ENCODE data around the gene MAN1B1.
A peak's percentile ranks its signal among the peaks of the same experiment; 100 is the strongest.
"Not testable (repeated sequence)": the region's sequence is repeated elsewhere in the genome, so short reads cannot be mapped to it uniquely, and the experiment has no call there.

The MAN1B1 gene

DNA sequence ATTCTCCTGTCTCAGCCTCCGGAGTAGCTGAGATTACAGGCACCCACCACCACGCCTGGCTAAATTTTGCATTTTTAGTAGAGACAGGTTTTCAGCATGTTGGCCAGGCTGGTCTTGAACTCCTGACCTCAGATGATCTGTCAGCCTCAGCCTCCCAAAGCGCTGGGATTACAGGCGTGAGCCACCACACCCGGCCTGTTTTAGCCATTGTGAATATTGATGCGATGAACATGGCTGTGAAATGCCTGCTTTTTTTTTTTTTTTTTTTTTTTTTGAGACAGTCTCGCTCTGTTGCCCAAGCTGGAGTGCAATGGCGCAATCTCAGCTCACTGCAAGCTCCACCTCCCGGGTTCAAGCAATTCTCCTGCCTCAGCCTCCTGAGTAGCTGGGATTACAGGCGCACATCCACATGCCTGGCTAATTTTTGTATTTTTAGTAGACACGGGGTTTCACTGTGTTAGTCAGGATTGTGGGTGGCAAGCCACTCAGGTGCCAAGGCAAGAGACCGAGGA is 31.4 kb downstream of the MAN1B1 start:
- not testable (repeated sequence) for DNase-seq, H3K9me3 Mint-ChIP-seq, H3K27me3 Mint-ChIP-seq, H3K27ac Mint-ChIP-seq, ATAC-seq, H3K4me3 Mint-ChIP-seq
- H3K4me1 Mint-ChIP-seq = peaks cover 27% of the 10 kb centered on the region

DNA sequence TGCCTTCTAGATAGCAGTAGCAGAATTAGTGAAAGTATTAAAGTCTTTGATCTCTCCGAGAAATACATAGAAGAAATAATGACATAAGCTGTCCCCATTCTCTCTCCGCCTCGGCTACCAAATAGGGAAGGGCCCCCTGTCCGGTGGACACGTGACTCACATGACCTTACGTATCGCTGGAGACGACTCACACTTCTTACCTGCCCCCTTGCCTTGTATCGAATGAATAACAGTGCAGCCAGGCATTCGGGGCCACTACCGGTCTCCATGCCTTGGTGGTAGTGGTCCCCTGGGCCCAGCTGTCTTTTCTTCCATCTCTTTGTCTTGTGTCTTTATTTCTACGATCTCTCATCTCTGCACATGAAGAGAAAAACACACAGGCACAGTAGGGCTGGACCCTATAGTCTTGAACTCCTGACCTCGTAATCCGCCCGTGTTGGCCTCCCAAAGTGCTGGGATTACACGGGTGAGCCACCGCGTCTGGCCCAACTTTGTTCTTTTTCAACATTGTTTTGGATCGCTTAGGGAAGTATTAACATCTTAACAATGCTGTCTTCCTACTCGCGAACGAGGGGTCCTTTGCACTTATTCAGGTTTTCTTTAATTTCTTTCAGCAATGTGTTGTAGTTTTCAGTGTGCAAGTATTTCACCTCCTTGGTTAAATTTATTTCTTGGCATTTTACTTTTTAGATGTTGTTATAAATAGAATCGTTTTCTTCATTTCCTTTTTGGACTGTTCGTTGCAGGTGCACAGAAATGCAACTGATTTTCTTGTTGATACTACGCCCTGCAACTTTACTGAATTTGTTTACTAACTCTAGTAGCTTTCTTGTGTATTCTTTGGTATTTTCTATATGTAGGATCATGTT is 35.4 kb downstream of the MAN1B1 start:
- not testable (repeated sequence) for H3K9me3 Mint-ChIP-seq, H3K27me3 Mint-ChIP-seq, DNase-seq, ATAC-seq, H3K27ac Mint-ChIP-seq
- peak overlapping the region in 1 of 2 donors; percentile 3 for H3K4me3 Mint-ChIP-seq
- H3K4me1 Mint-ChIP-seq = peaks cover 28% of the 10 kb centered on the region

DNA sequence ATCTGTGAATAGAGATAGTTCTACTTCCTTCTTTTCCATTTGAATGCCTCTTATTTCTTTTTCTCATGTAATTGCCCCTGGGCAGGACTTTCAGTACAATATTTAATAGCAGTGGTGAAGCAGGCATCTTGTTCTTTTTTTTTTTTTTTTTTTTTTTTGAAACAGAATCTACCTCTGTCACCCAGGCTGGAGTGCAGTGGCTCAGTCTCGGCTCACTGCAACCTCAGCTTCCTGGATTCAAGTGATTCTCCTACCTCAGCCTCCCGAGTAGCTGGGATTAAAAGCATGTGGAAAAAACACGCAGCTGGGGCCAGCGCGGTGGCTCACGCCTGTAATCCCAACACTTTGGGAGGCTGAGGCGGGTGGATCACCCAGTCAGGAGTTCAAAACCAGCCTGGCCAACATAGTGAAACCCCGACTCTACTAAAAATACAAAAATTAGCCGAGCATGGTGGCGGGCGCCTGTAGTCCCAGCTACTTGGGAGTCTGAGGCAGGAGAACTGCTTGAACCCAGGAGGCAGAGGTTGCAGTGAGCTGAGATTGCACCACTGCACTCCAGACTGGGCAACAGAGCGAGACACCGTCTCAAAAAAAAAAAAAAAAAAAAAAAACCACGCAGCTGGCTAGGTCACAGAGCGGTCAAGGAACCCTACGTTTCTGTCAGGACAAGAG is 36.1 kb downstream of the MAN1B1 start:
- DNase-seq, H3K27ac Mint-ChIP-seq, ATAC-seq, H3K27me3 Mint-ChIP-seq, H3K9me3 Mint-ChIP-seq, H3K4me3 Mint-ChIP-seq: not testable (repeated sequence)
- H3K4me1 Mint-ChIP-seq = peaks cover 34% of the 10 kb centered on the region

DNA sequence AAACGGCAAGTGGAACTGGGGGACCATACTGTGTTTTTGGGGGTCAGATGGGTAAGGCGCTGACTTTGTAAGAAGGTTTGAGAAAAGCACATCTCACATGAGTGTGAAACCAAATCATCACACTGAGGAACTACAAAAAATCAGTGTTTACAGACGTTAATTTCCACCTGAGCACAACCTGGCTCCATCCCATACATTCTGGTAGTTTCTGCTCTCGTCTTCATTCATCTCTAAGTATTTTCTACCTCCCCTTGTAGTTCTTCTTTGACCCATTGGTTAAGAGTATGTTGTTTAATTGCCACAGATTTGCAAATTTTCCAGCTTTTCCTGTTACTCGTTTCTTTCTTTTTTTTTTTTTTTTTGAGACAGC is 36.7 kb downstream of the MAN1B1 start:
- no peaks in the 10 kb centered on the region for H3K9me3 Mint-ChIP-seq
- no peak for DNase-seq
- H3K4me3 Mint-ChIP-seq = no peak overlapping the region
- ATAC-seq = no peak
- H3K27me3 Mint-ChIP-seq = no peaks in the 10 kb centered on the region
- H3K4me1 Mint-ChIP-seq = peaks cover 39% of the 10 kb centered on the region
- no peak overlapping the region for H3K27ac Mint-ChIP-seq

DNA sequence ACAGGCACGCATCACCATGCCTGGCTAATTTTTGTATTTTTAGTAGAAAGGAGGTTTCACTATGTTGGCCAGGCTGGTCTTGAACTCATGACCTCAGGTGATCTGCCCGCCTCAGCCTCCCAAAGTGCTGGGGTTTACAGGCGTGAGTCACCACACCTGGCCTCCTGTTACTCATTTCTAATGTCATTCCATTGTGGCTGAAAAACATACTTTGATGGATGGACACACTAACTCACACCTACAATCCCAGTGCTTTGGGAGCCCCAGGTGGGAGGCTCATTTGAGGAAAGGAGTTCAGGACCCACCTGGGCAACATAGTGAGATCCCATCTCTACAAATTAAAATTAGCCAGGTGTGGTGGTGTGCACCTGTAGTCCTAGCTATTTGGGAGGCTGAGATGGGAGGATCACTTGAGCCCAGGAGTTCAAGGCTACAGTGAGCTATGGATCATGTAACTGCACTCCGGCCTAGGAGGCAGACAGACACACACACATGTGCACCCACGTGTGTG is 37.2 kb downstream of the MAN1B1 start:
- ATAC-seq, DNase-seq, H3K9me3 Mint-ChIP-seq, H3K4me3 Mint-ChIP-seq, H3K27ac Mint-ChIP-seq, H3K27me3 Mint-ChIP-seq: not testable (repeated sequence)
- peaks cover 38% of the 10 kb centered on the region for H3K4me1 Mint-ChIP-seq

DNA sequence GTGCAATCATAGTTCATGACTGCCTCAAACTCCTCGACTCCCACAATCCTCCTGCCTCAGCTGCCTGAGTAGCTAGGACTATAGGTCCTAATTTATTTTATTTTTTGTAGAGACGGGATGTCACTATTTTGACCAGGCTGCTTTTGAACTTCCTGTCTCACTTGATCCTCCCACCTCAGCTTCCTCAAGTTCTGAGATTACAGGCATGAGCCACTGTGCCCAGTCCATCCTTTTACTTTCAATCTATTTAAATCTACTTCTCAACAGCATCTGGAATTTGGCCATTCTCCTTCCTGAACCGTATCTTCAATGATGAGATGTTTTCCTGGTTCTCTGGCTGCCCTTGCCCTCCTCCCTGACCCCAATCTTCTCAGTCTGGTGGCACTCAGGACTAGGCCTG is 40.0 kb downstream of the MAN1B1 start:
- no peak for ATAC-seq
- DNase-seq = no peak
- H3K27me3 Mint-ChIP-seq = no peaks in the 10 kb centered on the region
- H3K4me1 Mint-ChIP-seq = peaks cover 37% of the 10 kb centered on the region
- H3K4me3 Mint-ChIP-seq = peak overlapping the region; percentile 87 to 93
- H3K27ac Mint-ChIP-seq = peak overlapping the region; percentile 56 to 93
- no peaks in the 10 kb centered on the region for H3K9me3 Mint-ChIP-seq

DNA sequence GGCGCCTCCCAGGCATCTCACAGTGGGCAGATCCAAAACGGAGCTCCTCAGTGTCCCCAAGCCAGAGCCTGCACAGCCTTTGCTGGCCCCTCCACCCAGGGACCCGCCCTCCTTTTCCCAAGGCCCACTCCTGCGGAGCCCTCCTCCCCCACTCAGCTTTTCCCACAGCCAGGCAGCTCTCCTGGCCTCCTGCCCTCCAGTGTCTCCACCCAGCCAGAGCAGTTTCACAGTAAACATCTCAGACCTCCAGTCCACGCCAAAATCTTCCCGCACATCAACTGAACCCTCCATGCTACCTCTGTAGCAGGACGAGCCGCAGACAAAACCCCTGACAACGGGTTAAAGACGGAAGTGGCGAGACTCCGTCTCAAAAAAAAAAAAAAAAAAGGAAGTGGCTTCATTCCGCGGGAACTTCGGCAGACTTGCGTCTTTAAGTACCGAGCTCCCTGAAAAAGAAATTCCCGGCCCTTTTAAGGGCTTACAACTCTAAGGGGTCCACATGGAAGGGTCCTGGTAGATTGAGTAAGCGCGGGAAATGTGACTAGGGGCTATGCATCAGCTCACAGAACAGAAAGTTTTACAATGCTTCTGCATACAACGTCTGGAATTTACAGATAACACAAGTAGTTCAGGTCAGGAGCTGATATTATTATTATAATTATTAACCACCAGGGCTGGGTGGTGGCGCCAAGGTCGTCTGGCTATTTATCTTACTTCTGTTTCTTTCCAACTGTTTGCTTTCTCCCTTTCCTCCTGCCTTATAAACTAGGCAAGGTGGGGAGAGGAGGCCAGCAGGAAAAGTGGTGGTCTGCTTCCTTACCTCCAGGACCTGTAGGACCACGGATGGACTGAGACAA is 40.7 kb downstream of the MAN1B1 start:
- Mint-ChIP-seq H3K27ac (peak overlapping the region; percentile 56 to 93), H3K4me1 (peaks cover 30% of the 10 kb centered on the region), H3K27me3 (peaks cover 2% of the 10 kb centered on the region), H3K9me3 (no peaks in the 10 kb centered on the region), H3K4me3 (peak overlapping the region; percentile 93 to 95)
- DNase-seq (no peak), ATAC-seq (no peak)

DNA sequence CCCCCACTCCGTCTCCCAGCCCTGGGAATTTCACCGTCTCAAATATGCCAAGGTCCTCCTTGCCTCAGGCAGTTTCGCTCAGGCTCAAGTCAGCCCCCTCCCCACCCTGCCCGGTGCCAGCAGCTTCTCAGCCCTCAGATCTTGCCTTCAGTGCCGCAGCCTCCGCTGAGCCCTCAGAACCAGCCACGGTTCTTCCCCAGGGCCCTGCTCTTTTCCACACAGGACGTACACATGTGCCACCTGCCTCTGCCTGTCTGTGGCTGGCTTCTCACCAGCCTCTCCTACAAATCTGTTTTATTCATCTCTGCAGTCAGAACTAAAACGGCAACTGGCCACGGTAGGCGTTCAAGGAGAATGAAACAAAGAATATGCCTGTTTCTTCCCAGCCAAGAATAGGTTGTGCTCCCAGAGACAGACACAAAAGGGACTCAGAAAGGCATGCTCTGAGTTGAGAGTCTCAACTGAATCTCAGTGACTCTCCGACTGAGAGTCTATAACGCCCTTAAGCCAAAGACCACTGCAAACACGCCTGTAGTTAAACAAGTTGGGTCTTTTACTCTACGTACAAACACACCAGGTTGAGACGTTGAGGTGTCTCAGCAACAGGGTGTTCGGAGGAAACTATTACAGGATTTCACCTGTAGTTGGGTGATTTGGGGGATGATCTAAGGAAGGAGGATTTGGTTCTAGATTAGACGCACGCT is 41.5 kb downstream of the MAN1B1 start:
- peak in 1 of 2 donors; percentile 31 for DNase-seq
- H3K27me3 Mint-ChIP-seq = peaks cover 9% of the 10 kb centered on the region
- H3K9me3 Mint-ChIP-seq = no peaks in the 10 kb centered on the region
- no peak for ATAC-seq
- peaks cover 27% of the 10 kb centered on the region for H3K4me1 Mint-ChIP-seq
- peak overlapping the region; percentile 93 to 95 for H3K4me3 Mint-ChIP-seq
- peak overlapping the region; percentile 1 to 92 for H3K27ac Mint-ChIP-seq

DNA sequence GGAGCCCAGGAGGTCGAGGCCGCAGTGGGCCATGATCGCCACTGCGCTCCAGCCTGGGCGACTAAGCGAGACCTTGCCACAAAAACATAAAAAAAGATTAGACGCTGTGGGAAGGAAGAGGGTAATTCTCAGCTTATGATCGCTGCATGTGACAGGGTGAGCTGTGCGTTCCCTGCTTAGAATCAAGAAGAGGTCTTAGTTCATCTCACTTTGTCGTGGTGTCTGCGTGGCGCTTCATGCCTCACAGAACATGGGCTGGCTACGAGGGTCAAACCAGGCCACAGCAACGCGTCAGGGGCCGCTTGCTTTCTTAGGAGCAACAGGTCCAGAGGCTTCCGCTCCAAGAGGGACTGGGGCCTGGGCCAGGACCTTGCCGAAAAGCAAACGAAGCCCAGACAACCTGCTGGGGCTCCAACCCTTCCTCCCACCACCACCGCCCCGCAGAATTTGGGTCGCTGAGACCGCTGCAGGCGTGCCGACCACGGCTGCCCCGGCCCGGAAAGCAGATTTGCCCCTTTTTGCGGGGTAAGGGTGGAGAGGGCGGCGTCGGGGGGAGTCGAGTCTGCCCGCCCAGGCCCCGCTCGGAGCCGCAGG is 42.2 kb downstream of the MAN1B1 start:
- Mint-ChIP-seq H3K4me1 (peaks cover 27% of the 10 kb centered on the region), H3K9me3 (no peaks in the 10 kb centered on the region), H3K4me3 (peak overlapping the region; percentile 93 to 95), H3K27ac (peak overlapping the region; percentile 59 to 92), H3K27me3 (peaks cover 12% of the 10 kb centered on the region)
- ATAC-seq (peak; percentile 3), DNase-seq (no peak)

DNA sequence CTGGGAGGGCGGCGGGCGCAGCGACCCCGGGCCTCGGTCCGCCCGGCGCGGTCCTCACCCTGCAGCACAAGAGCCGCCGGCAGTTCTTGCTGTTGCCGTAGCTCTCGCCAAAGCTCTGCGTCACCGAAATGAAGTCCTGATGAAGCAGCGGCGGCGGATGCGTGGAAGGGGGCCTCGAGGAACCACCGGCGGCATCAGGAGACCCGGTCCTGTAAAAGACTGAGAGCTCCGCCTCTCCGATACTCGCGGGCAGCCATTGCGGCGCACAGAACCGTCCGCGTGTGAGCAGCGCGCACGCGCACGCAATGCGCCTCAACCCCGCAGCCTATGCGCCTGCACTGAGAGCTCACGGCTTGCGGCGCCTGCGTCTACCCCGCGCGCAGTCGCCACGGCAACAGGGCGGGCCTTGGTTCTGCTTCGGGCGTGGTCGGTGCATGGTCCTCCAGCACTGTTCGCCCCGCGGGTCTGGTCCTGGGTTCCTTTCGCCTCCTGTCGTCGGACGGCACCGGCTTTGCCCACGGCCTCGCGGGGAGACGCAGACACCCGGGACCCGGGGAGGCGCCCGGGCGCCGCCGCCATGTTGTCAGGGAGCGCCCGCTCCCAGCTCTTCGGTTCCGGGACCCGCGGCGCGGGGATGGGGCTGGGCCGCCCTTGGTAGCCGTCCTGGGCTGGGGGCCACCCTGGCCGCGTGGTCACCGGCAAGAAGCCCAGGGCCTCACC is 42.8 kb downstream of the MAN1B1 start:
- H3K27me3 Mint-ChIP-seq = peaks cover 14% of the 10 kb centered on the region
- H3K27ac Mint-ChIP-seq = peak overlapping the region; percentile 42 to 65
- no peaks in the 10 kb centered on the region for H3K9me3 Mint-ChIP-seq
- H3K4me3 Mint-ChIP-seq = peak overlapping the region; percentile 93 to 95
- peaks cover 27% of the 10 kb centered on the region for H3K4me1 Mint-ChIP-seq
- ATAC-seq = peak; percentile 98
- DNase-seq = peak; percentile 90 to 93

DNA sequence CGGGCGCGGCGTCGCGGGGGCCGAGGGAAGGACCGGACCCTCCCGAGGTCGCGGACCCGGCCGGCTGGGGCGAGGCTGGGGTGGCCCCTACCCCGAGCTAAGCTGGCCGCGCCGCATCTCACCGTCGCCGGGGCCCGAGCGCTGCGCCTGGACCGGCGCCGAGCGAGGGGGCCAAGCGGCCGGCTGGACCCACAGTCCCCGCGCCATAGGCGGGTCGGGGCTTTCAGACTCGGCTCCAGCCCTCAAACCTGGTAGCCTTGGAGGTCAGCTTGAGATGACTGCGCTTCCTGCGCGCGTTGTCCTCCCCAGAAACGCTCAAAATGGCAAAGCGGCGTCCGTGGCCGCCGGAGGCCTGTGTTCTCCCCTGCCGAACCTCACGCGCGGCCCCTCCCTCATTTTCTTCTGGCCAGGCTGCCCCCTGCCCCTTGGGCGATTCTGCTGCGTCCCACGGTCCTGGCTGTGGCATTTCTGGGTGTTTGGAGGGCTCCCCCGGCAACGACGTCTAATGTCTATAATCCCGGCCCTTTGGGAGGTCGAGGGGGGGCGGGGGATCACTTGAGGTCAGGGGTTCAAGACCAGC is 43.5 kb downstream of the MAN1B1 start:
- H3K4me3 Mint-ChIP-seq = peak overlapping the region; percentile 89 to 90
- peak overlapping the region; percentile 52 to 83 for H3K27ac Mint-ChIP-seq
- peaks cover 20% of the 10 kb centered on the region for H3K27me3 Mint-ChIP-seq
- no peaks in the 10 kb centered on the region for H3K9me3 Mint-ChIP-seq
- ATAC-seq (peak; percentile 27), DNase-seq (peak in 1 of 2 donors; percentile 19)
- H3K4me1 Mint-ChIP-seq = peaks cover 27% of the 10 kb centered on the region

DNA sequence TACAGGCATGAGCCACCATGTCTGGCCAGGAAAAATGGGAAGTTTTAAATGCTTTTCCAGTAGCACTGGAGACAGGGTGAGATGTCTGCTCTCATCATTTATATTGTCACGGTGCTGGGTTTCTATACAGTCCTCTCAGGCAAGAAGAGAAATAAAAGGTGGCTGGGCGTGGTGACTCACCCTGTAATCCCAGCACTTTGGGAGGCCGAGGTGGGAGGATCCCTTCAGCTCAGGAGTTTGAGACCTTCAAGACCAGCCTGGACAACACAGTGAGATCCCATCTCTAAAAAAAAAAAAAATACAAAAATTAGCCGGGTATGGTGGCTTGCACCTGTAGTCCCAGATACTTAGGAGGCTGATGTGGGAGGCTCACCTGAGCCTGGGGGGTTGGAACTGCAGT is 47.4 kb downstream of the MAN1B1 start:
- peaks cover 17% of the 10 kb centered on the region for H3K4me1 Mint-ChIP-seq
- H3K27me3 Mint-ChIP-seq = peaks cover 58% of the 10 kb centered on the region
- DNase-seq = no peak
- H3K9me3 Mint-ChIP-seq = no peaks in the 10 kb centered on the region
- H3K4me3 Mint-ChIP-seq = no peak overlapping the region
- H3K27ac Mint-ChIP-seq = no peak overlapping the region
- ATAC-seq = no peak

DNA sequence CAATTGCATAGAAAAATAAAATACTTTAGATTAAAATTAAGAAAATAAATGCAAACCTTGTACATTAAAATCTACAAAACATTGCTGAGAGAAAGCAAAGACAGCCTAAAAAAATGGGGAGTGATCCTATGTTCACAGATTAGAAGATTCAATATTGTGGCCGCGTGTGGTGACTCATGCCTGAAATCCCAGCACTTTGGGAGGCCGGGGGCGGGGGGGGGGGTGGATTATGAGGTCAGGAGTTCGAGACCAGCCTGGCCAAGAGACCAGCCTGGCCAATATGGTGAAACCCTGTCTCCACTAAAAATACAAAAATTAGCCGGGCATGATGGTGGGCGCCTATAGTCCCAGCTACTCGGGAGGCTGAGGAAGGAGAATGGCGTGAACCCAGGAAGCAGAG is 48.4 kb downstream of the MAN1B1 start:
- Mint-ChIP-seq H3K4me1 (peaks cover 17% of the 10 kb centered on the region), H3K27me3 (peaks cover 68% of the 10 kb centered on the region)
- not testable (repeated sequence) for DNase-seq, H3K9me3 Mint-ChIP-seq, H3K27ac Mint-ChIP-seq, ATAC-seq, H3K4me3 Mint-ChIP-seq
